Glutamatergic neuron (in vitro differentiated cells): Measurements from ENCODE around the gene CLEC3A. TPM values are rescaled to one million over a fixed set of nuclear protein-coding genes. Genes with fewer than 3 reads are reported as not detected.

ENCODE experiments used
- DNase-seq: peaks from one replicate; pipeline ENCODE4 v3.0.0; 2022
- H3K27ac Mint-ChIP-seq: one replicate; pipeline ENCODE4 v1.8.0; 2020; ENCODE audit warnings: mild to moderate bottlenecking, mixed read lengths, inconsistent platforms; ENCODE audit not compliant: unreplicated experiment
- H3K27me3 Mint-ChIP-seq: one replicate; pipeline ENCODE4 v1.8.0; 2020; ENCODE audit warnings: mild to moderate bottlenecking, moderate library complexity, mixed read lengths, inconsistent platforms; ENCODE audit not compliant: unreplicated experiment
- H3K36me3 Mint-ChIP-seq: one replicate; pipeline ENCODE4 v1.8.0; 2020; ENCODE audit warnings: mild to moderate bottlenecking, mixed read lengths, inconsistent platforms; ENCODE audit not compliant: unreplicated experiment
- H3K4me1 Mint-ChIP-seq: one replicate; pipeline ENCODE4 v1.8.0; 2020; ENCODE audit warnings: mild to moderate bottlenecking, low read depth, mixed read lengths, inconsistent platforms; ENCODE audit not compliant: unreplicated experiment
- H3K4me3 Mint-ChIP-seq: one replicate; pipeline ENCODE4 v1.8.0; 2020; ENCODE audit warnings: mild to moderate bottlenecking, mixed read lengths, inconsistent platforms; ENCODE audit not compliant: unreplicated experiment
- H3K9me3 Mint-ChIP-seq: one replicate; pipeline ENCODE4 v1.8.0; 2020; ENCODE audit warnings: mild to moderate bottlenecking, moderate library complexity, mixed read lengths, inconsistent platforms; ENCODE audit not compliant: unreplicated experiment
- long read RNA-seq: library from polyadenylated mRNA; unstranded; transcript quantifications from one replicate; pipeline ENCODE4 v2.0.0, GENCODE V29; 2020; ENCODE audit not compliant: unreplicated experiment
- total RNA-seq: library from RNA; stranded (reverse); fragmentation: NEBNext Ultra II Directional; extraction: Animal tissue kit (Norgen Biotek cat#: 25700); gene quantifications from one replicate; pipeline ENCODE4 v1.2.1, GENCODE V29; 2021; ENCODE audit not compliant: unreplicated experiment
- TF ChIP-seq, protein P1 (sequence below): fragments of 200-600 bp; sonication (generic); IDR thresholded peaks from one replicate; pipeline ENCODE4 v1.5.0; 2021; ENCODE audit not compliant: partially characterized antibody, unreplicated experiment

CLEC3A gene, protein sequence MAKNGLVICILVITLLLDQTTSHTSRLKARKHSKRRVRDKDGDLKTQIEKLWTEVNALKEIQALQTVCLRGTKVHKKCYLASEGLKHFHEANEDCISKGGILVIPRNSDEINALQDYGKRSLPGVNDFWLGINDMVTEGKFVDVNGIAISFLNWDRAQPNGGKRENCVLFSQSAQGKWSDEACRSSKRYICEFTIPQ
- not detected for total RNA-seq
- long read RNA-seq = 0 reads

DNA sequence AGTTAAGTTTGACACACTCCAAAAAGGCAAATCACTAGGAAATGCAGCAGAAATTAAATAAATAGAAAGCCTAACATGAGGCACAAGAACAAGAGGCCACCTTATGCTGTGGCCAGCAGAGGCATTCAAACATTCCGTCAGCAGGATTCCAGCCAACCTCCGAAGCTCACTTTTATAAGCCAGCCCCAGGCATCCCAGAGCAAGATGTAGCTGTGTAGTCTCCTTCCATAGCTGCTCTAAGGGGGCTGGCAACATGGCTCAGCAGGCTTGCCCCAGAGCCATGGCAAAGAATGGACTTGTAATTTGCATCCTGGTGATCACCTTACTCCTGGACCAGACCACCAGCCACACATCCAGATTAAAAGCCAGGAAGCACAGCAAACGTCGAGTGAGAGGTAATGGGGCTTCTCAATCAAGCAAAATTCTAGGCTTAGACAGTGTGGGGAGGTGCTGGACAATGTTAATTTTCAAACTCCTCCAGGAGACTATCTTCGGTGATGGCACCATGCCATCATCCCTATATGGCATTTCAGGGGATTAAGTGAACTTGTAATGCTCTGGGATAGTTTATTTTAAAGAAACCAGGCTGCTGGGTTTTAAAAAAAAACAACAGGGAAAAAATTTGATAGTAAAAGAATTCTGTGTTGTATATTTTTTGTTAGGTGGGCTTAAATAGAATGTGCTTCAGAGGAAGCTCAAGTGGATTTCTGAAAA lies at the start of gene CLEC3A:
TSS of gene CLEC3A (plus strand) at position 202 of the 714 bp plus-strand sequence. CDS start at position 281, 79 bp downstream.
- Mint-ChIP-seq H3K27ac (no peak within 1 kb of the TSS), H3K36me3 (no peaks in the 10 kb centered on the region), H3K4me3 (no peak within 1 kb of the TSS), H3K27me3 (peaks cover 5% of the 10 kb centered on the region), H3K9me3 (no peaks in the 10 kb centered on the region), H3K4me1 (no peaks in the 10 kb centered on the region)
- TF ChIP-seq, protein P1, sequence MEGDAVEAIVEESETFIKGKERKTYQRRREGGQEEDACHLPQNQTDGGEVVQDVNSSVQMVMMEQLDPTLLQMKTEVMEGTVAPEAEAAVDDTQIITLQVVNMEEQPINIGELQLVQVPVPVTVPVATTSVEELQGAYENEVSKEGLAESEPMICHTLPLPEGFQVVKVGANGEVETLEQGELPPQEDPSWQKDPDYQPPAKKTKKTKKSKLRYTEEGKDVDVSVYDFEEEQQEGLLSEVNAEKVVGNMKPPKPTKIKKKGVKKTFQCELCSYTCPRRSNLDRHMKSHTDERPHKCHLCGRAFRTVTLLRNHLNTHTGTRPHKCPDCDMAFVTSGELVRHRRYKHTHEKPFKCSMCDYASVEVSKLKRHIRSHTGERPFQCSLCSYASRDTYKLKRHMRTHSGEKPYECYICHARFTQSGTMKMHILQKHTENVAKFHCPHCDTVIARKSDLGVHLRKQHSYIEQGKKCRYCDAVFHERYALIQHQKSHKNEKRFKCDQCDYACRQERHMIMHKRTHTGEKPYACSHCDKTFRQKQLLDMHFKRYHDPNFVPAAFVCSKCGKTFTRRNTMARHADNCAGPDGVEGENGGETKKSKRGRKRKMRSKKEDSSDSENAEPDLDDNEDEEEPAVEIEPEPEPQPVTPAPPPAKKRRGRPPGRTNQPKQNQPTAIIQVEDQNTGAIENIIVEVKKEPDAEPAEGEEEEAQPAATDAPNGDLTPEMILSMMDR = no peak
- no peak for DNase-seq

DNA sequence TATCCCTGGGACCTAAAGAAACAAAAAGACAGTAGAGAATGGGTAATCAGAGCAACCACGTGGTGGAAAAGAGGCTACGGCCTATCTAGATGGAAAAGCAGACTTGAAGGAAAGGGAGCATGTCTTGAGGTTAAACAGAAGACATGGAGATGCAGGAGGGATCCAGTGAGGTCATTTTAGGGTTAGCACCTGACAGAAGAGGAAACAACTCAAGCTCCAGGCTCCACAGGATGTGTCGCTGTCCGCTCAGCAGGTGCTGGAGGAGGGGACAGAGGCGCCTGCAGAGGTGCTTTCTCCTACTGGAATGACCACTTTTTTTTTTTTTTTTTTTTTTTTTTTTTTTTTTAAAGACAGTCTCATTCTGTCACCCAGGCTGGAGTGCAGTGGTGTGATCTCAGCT lies 47.5 kb upstream of the CLEC3A start:
- H3K4me1 Mint-ChIP-seq = peaks cover 9% of the 10 kb centered on the region
- no peaks in the 10 kb centered on the region for H3K9me3 Mint-ChIP-seq
- H3K27me3 Mint-ChIP-seq = peaks cover 3% of the 10 kb centered on the region
- no peak overlapping the region for H3K27ac Mint-ChIP-seq
- H3K36me3 Mint-ChIP-seq = no peaks in the 10 kb centered on the region
- TF ChIP-seq, protein P1 = no peak
- DNase-seq = no peak
- H3K4me3 Mint-ChIP-seq = no peak overlapping the region

DNA sequence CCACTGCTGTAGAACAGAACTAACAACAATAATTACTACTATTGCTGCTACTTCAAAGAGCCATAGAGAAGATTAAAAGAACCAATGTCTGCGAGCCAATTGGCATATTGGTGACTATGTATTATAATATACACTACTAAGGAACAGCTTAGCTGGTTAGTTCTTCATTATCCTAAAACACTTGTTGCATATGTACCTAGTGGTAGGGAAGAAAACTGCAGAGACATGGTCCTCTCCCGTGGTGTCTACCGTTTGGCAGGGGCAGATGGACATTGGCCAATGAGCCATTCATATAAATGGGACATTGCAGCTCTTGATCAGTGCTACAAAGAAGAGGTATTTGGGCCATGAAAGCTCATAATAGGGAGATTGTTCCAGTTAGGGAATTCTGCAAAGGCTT lies 46.4 kb upstream of the CLEC3A start:
- peaks cover 9% of the 10 kb centered on the region for H3K4me1 Mint-ChIP-seq
- TF ChIP-seq, protein P1 = peak; percentile 37
- no peaks in the 10 kb centered on the region for H3K9me3 Mint-ChIP-seq
- no peak overlapping the region for H3K4me3 Mint-ChIP-seq
- no peaks in the 10 kb centered on the region for H3K36me3 Mint-ChIP-seq
- H3K27me3 Mint-ChIP-seq = peaks cover 3% of the 10 kb centered on the region
- no peak for DNase-seq
- no peak overlapping the region for H3K27ac Mint-ChIP-seq

DNA sequence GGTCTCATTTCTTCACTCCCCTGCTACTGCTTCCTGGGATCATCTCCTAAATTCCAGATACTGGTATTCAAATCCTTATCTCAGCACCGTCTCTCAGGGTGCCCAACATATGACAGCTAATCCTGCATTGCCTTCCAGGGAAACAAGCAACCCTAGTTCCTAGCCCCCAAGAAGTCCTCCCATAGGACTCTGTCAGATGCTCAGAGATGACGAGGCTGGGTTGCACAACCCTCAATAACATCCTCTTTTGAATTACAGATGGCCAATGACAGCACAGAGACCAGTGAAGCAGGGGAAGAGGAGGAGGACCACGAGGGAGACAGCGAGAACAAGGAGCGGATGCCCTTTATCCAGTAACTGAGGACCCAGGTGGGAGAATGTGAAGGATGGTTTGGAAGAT lies 45.0 kb upstream of the CLEC3A start:
- Mint-ChIP-seq H3K27me3 (peaks cover 3% of the 10 kb centered on the region), H3K9me3 (no peaks in the 10 kb centered on the region), H3K4me3 (no peak overlapping the region), H3K27ac (no peak overlapping the region), H3K36me3 (no peaks in the 10 kb centered on the region), H3K4me1 (peaks cover 6% of the 10 kb centered on the region)
- no peak for DNase-seq
- TF ChIP-seq, protein P1 = no peak

DNA sequence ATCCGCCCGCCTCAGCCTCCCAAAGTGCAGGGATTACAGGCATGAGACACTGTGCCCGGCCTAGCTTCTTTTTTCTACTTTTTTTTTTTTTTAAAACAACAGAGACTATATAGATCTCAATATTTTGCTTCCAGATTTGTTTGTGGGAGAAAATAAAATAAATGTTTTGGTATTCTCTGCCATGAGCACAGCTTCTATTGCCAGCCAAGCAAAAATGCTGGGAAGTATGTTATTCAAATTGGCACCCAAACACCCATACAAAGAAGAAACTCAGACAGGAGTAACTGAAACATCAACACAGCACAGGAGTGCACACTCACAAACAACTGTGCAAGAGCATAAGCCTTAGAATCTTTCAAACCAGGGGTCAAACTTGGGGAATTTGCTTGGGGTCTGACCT lies 37.2 kb upstream of the CLEC3A start:
- H3K36me3 Mint-ChIP-seq = no peaks in the 10 kb centered on the region
- H3K4me1 Mint-ChIP-seq = peaks cover 3% of the 10 kb centered on the region
- H3K27me3 Mint-ChIP-seq = peaks cover 8% of the 10 kb centered on the region
- no peak for DNase-seq
- H3K4me3 Mint-ChIP-seq = no peak overlapping the region
- peaks cover 2% of the 10 kb centered on the region for H3K9me3 Mint-ChIP-seq
- TF ChIP-seq, protein P1 = no peak
- no peak overlapping the region for H3K27ac Mint-ChIP-seq
